ENCODE measurements around the gene NUP98.

- TF ChIP-seq CTCF (tag by site-specific recombination; IDR thresholded peaks at IDR 0.05) (no peak), ZNF292 (tag by site-specific recombination; IDR thresholded peaks at IDR 0.05; ENCODE audit: borderline replicate concordance, low read depth) (no peak), TCF7L2 (IDR thresholded peaks at IDR 0.05; ENCODE audit: borderline replicate concordance, low read depth, low read length) (no peak), SALL2 (tag by site-specific recombination; IDR thresholded peaks at IDR 0.05; ENCODE audit: borderline replicate concordance) (no peak)
Observed at GRCh38 chr11:3664032-3664630, 133.2 kb downstream of the NUP98 start.

Data from HEK293 (cell line).